ENCODE measurements around the gene REEP2.

The REEP2 gene

GRCh38 chr5:138458384-138458783, 19.5 kb downstream of the REEP2 start:
- peaks cover 6 to 18% of the 10 kb centered on the region in 2 donors for H3K4me1 ChIP-seq (ENCODE audit: control insufficient read depth in 2 of 2, insufficient read depth in 1 of 2, low read depth in 1 of 2, low read length in 2 of 2)
- no peaks in the 10 kb centered on the region for H3K79me1 ChIP-seq (ENCODE audit: low read depth, low read length)
- H2BK15ac ChIP-seq (ENCODE audit: low read length) = no peak overlapping the region
- no peak overlapping the region for H2BK5ac ChIP-seq (ENCODE audit: low read length)
- H3K9me3 ChIP-seq (replicated peaks in 1 of 2; ENCODE audit: control insufficient read depth in 2 of 2, insufficient read depth in 1 of 2, low read depth in 1 of 2, low read length in 2 of 2) = no peaks in the 10 kb centered on the region
- peak overlapping the region; percentile 93 for H2AFZ ChIP-seq (ENCODE audit: low read length)
- no CpG with 5 or more reads among the region's 11 CpGs for WGBS, 2 donors (ENCODE audit: extremely low coverage in 2 of 2, insufficient read length in 2 of 2, insufficient replicate concordance in 1 of 2)
- no peak overlapping the region for H4K8ac ChIP-seq (ENCODE audit: low read depth, low read length)
- no peak overlapping the region for H3K4me2 ChIP-seq (ENCODE audit: insufficient read depth, low read length, poor library complexity, severe bottlenecking)
- H3K23ac ChIP-seq (ENCODE audit: low read depth, low read length, poor library complexity) = no peak overlapping the region
- H3K9ac ChIP-seq (ENCODE audit: low read depth, low read length, poor library complexity) = no peak overlapping the region
- no peak for DNase-seq (ENCODE audit: low spot score)
- H3K27ac ChIP-seq (replicated peaks; ENCODE audit: low read length) = no peak overlapping the region
- H3K4me3 ChIP-seq (ENCODE audit: low read length in 2 of 2) = no peak overlapping the region
- no peak overlapping the region for H3K4ac ChIP-seq (ENCODE audit: low read length)
- no peaks in the 10 kb centered on the region for H3K36me3 ChIP-seq (replicated peaks in 1 of 2; ENCODE audit: control insufficient read depth in 2 of 2, insufficient read depth in 2 of 2, low read length in 2 of 2)
- no peak overlapping the region for H2BK12ac ChIP-seq (ENCODE audit: low read length)
- no peak overlapping the region for H3K18ac ChIP-seq (ENCODE audit: low read length)
- no peak overlapping the region for H4K91ac ChIP-seq (ENCODE audit: low read depth, low read length, poor library complexity)
- no peaks in the 10 kb centered on the region for H3K27me3 ChIP-seq (ENCODE audit: control insufficient read depth in 3 of 3, insufficient read depth in 3 of 3, low read depth in 1 of 3, low read length in 3 of 3)
- no peak overlapping the region for H2AK5ac ChIP-seq (ENCODE audit: low read depth, low read length)
- H3K14ac ChIP-seq (ENCODE audit: low read length) = no peak overlapping the region
- H2BK120ac ChIP-seq (ENCODE audit: low read depth, low read length) = no peak overlapping the region

GRCh38 chr5:138458856-138459255, 20.0 kb downstream of the REEP2 start:
- Histone ChIP-seq H3K9me3 (replicated peaks in 1 of 2; ENCODE audit: control insufficient read depth in 2 of 2, insufficient read depth in 1 of 2, low read depth in 1 of 2, low read length in 2 of 2) (no peaks in the 10 kb centered on the region), H3K4me2 (ENCODE audit: insufficient read depth, low read length, poor library complexity, severe bottlenecking) (no peak overlapping the region), H3K14ac (ENCODE audit: low read length) (no peak overlapping the region), H3K4me1 (ENCODE audit: control insufficient read depth in 2 of 2, insufficient read depth in 1 of 2, low read depth in 1 of 2, low read length in 2 of 2) (peaks cover 8 to 21% of the 10 kb centered on the region in 2 donors), H3K4me3 (ENCODE audit: low read length in 2 of 2) (no peak overlapping the region), H4K8ac (ENCODE audit: low read depth, low read length) (no peak overlapping the region), H3K9ac (ENCODE audit: low read depth, low read length, poor library complexity) (no peak overlapping the region), H2BK15ac (ENCODE audit: low read length) (no peak overlapping the region), H2BK120ac (ENCODE audit: low read depth, low read length) (no peak overlapping the region), H3K4ac (ENCODE audit: low read length) (no peak overlapping the region), H3K79me1 (ENCODE audit: low read depth, low read length) (no peaks in the 10 kb centered on the region), H3K36me3 (replicated peaks in 1 of 2; ENCODE audit: control insufficient read depth in 2 of 2, insufficient read depth in 2 of 2, low read length in 2 of 2) (no peaks in the 10 kb centered on the region), H3K27ac (replicated peaks; ENCODE audit: low read length) (no peak overlapping the region), H2BK12ac (ENCODE audit: low read length) (no peak overlapping the region), H2AK5ac (ENCODE audit: low read depth, low read length) (no peak overlapping the region), H3K23ac (ENCODE audit: low read depth, low read length, poor library complexity) (no peak overlapping the region), H2AFZ (ENCODE audit: low read length) (peak overlapping the region; percentile 93), H3K27me3 (ENCODE audit: control insufficient read depth in 3 of 3, insufficient read depth in 3 of 3, low read depth in 1 of 3, low read length in 3 of 3) (no peaks in the 10 kb centered on the region), H3K18ac (ENCODE audit: low read length) (peak overlapping the region; percentile 53), H4K91ac (ENCODE audit: low read depth, low read length, poor library complexity) (no peak overlapping the region), H2BK5ac (ENCODE audit: low read length) (no peak overlapping the region)
- WGBS, 2 donors (ENCODE audit: extremely low coverage in 2 of 2, insufficient read length in 2 of 2, insufficient replicate concordance in 1 of 2) = no CpG with 5 or more reads among the region's 9 CpGs
- DNase-seq (ENCODE audit: low spot score) = no peak

- Histone ChIP-seq H3K4me2 (ENCODE audit: insufficient read depth, low read length, poor library complexity, severe bottlenecking) (no peak overlapping the region), H3K4me1 (ENCODE audit: control insufficient read depth in 2 of 2, insufficient read depth in 1 of 2, low read depth in 1 of 2, low read length in 2 of 2) (peaks cover 8 to 21% of the 10 kb centered on the region in 2 donors), H3K9ac (ENCODE audit: low read depth, low read length, poor library complexity) (no peak overlapping the region), H3K36me3 (replicated peaks in 1 of 2; ENCODE audit: control insufficient read depth in 2 of 2, insufficient read depth in 2 of 2, low read length in 2 of 2) (no peaks in the 10 kb centered on the region), H3K27me3 (ENCODE audit: control insufficient read depth in 3 of 3, insufficient read depth in 3 of 3, low read depth in 1 of 3, low read length in 3 of 3) (no peaks in the 10 kb centered on the region), H3K27ac (replicated peaks; ENCODE audit: low read length) (no peak overlapping the region), H4K8ac (ENCODE audit: low read depth, low read length) (no peak overlapping the region), H2AK5ac (ENCODE audit: low read depth, low read length) (no peak overlapping the region), H3K4ac (ENCODE audit: low read length) (no peak overlapping the region), H2BK15ac (ENCODE audit: low read length) (no peak overlapping the region), H3K4me3 (ENCODE audit: low read length in 2 of 2) (no peak overlapping the region), H2BK120ac (ENCODE audit: low read depth, low read length) (no peak overlapping the region), H3K9me3 (replicated peaks in 1 of 2; ENCODE audit: control insufficient read depth in 2 of 2, insufficient read depth in 1 of 2, low read depth in 1 of 2, low read length in 2 of 2) (no peaks in the 10 kb centered on the region), H3K79me1 (ENCODE audit: low read depth, low read length) (no peaks in the 10 kb centered on the region), H2AFZ (ENCODE audit: low read length) (peak overlapping the region; percentile 41), H3K14ac (ENCODE audit: low read length) (no peak overlapping the region), H2BK12ac (ENCODE audit: low read length) (no peak overlapping the region), H2BK5ac (ENCODE audit: low read length) (no peak overlapping the region), H4K91ac (ENCODE audit: low read depth, low read length, poor library complexity) (no peak overlapping the region), H3K18ac (ENCODE audit: low read length) (peak overlapping the region; percentile 53), H3K23ac (ENCODE audit: low read depth, low read length, poor library complexity) (no peak overlapping the region)
- DNase-seq (ENCODE audit: low spot score) = no peak
- whole genome bisulfite sequencing, 2 donors (ENCODE audit: extremely low coverage in 2 of 2, insufficient read length in 2 of 2, insufficient replicate concordance in 1 of 2) = no CpG with 5 or more reads among the region's 11 CpGs
Measured at GRCh38 chr5:138459311-138459933, 20.6 kb downstream of the REEP2 start.

GRCh38 chr5:138460032-138460693, 21.3 kb downstream of the REEP2 start:
- Histone ChIP-seq H3K4me1 (ENCODE audit: control insufficient read depth in 2 of 2, insufficient read depth in 1 of 2, low read depth in 1 of 2, low read length in 2 of 2) (peaks cover 8 to 18% of the 10 kb centered on the region in 2 donors), H3K79me1 (ENCODE audit: low read depth, low read length) (no peaks in the 10 kb centered on the region), H3K36me3 (replicated peaks in 1 of 2; ENCODE audit: control insufficient read depth in 2 of 2, insufficient read depth in 2 of 2, low read length in 2 of 2) (no peaks in the 10 kb centered on the region), H3K4me2 (ENCODE audit: insufficient read depth, low read length, poor library complexity, severe bottlenecking) (no peak overlapping the region), H3K23ac (ENCODE audit: low read depth, low read length, poor library complexity) (no peak overlapping the region), H3K4me3 (ENCODE audit: low read length in 2 of 2) (no peak overlapping the region), H2AFZ (ENCODE audit: low read length) (no peak overlapping the region), H2BK120ac (ENCODE audit: low read depth, low read length) (no peak overlapping the region), H4K91ac (ENCODE audit: low read depth, low read length, poor library complexity) (no peak overlapping the region), H3K27me3 (ENCODE audit: control insufficient read depth in 3 of 3, insufficient read depth in 3 of 3, low read depth in 1 of 3, low read length in 3 of 3) (no peaks in the 10 kb centered on the region), H2BK15ac (ENCODE audit: low read length) (no peak overlapping the region), H4K8ac (ENCODE audit: low read depth, low read length) (no peak overlapping the region), H3K9ac (ENCODE audit: low read depth, low read length, poor library complexity) (peak overlapping the region; percentile 24), H2BK12ac (ENCODE audit: low read length) (no peak overlapping the region), H3K14ac (ENCODE audit: low read length) (no peak overlapping the region), H2AK5ac (ENCODE audit: low read depth, low read length) (no peak overlapping the region), H2BK5ac (ENCODE audit: low read length) (no peak overlapping the region), H3K4ac (ENCODE audit: low read length) (no peak overlapping the region), H3K18ac (ENCODE audit: low read length) (no peak overlapping the region), H3K9me3 (replicated peaks in 1 of 2; ENCODE audit: control insufficient read depth in 2 of 2, insufficient read depth in 1 of 2, low read depth in 1 of 2, low read length in 2 of 2) (no peaks in the 10 kb centered on the region), H3K27ac (replicated peaks; ENCODE audit: low read length) (no peak overlapping the region)
- DNase-seq (ENCODE audit: low spot score) = no peak
- no CpG with 5 or more reads among the region's 4 CpGs for WGBS, 2 donors (ENCODE audit: extremely low coverage in 2 of 2, insufficient read length in 2 of 2, insufficient replicate concordance in 1 of 2)
